ENCODE results near the gene KHDC3L.
A peak's percentile ranks its signal among the peaks of the same experiment; 100 is the strongest.

Gene KHDC3L

GRCh38 chr6:73369563-73369962 lies 7.1 kb downstream of the KHDC3L start, which contains the start of gene OOEP:
OOEP (minus strand) TSS chr6:73369897; CDS start chr6:73369792, 105 bp downstream.
- H3K27ac ChIP-seq (ENCODE audit: extremely low read depth, low read depth, low read length) = no peak within 1 kb of the TSS
- H3K9me3 ChIP-seq (ENCODE audit: control insufficient read depth, insufficient read depth, low read depth, low read length) = no peaks in the 10 kb centered on the region
- H3K36me3 ChIP-seq (ENCODE audit: control insufficient read depth in 2 of 2, insufficient read depth in 1 of 2, low read length in 2 of 2) = no peaks in the 10 kb centered on the region
- H3K4me1 ChIP-seq (ENCODE audit: control insufficient read depth, insufficient read depth, low read length) = no peaks in the 10 kb centered on the region
- TF ChIP-seq ZNF701 (tag by site-specific recombination; IDR thresholded peaks at IDR 0.05) (no peak), ZNF785 (tag by site-specific recombination; IDR thresholded peaks at IDR 0.05) (no peak), ZBTB20 (tag by site-specific recombination; IDR thresholded peaks at IDR 0.05) (no peak), KLF10 (tag by site-specific recombination; IDR thresholded peaks at IDR 0.05) (no peak), ZNF221 (tag by site-specific recombination; IDR thresholded peaks at IDR 0.05; ENCODE audit: borderline replicate concordance) (no peak), ZFHX2 (tag by site-specific recombination; conservative IDR thresholded peaks at IDR 0.05) (no peak), ZBTB44 (tag by site-specific recombination; IDR thresholded peaks at IDR 0.05) (no peak), REST (tag by site-specific recombination; IDR thresholded peaks at IDR 0.05) (no peak)
- ChIA-PET POLR2A (no interaction called here), CTCF (no interaction called here)
- H3K4me3 ChIP-seq (ENCODE audit: low read depth, low read length) = no peak within 1 kb of the TSS

- ChIA-PET CTCF (interaction anchor here (0.6 to 2.7 kb wide), 2 partner anchors 9 to 17 kb away, joined by 3 to 9 read pairs; no protein-coding TSS in a partner anchor), POLR2A (no interaction called here)
- Histone ChIP-seq H3K9me3 (ENCODE audit: control insufficient read depth, insufficient read depth, low read depth, low read length) (no peaks in the 10 kb centered on the region), H3K27ac (ENCODE audit: extremely low read depth, low read depth, low read length) (no peak overlapping the region), H3K4me1 (ENCODE audit: control insufficient read depth, insufficient read depth, low read length) (no peaks in the 10 kb centered on the region), H3K4me3 (ENCODE audit: low read depth, low read length) (no peak overlapping the region), H3K36me3 (ENCODE audit: control insufficient read depth in 2 of 2, insufficient read depth in 1 of 2, low read length in 2 of 2) (no peaks in the 10 kb centered on the region)
- TF ChIP-seq ZBTB44 (tag by site-specific recombination; IDR thresholded peaks at IDR 0.05) = no peak
- TF ChIP-seq SETDB1 (IDR thresholded peaks at IDR 0.05; ENCODE audit: insufficient read length, low read length) = peak; percentile 92
These were observed 9.5 kb downstream of the KHDC3L start for GRCh38 chr6:73371984-73372383.

GRCh38 chr6:73372516-73372915 lies 10.1 kb downstream of the KHDC3L start:
- CTCF ChIA-PET = interaction anchor here (2.7 kb wide), 1 partner anchor 16 kb away, joined by 9 read pairs; no protein-coding TSS in a partner anchor
- POLR2A ChIA-PET = no interaction called here
- no peak for TF ChIP-seq ZNF121 (tag by site-specific recombination; IDR thresholded peaks at IDR 0.05)
- TF ChIP-seq ZFHX2 (tag by site-specific recombination; conservative IDR thresholded peaks at IDR 0.05) = no peak
- no peak for TF ChIP-seq ZNF530 (tag by site-specific recombination; IDR thresholded peaks at IDR 0.05; ENCODE audit: low read depth)
- TF ChIP-seq ZNF580 (tag by site-specific recombination; IDR thresholded peaks at IDR 0.05) = no peak
- no peak for TF ChIP-seq ZNF514 (tag by site-specific recombination; IDR thresholded peaks at IDR 0.05)
- TF ChIP-seq YY2 (tag by site-specific recombination; IDR thresholded peaks at IDR 0.05) = no peak
- no peak for TF ChIP-seq SETDB1 (IDR thresholded peaks at IDR 0.05; ENCODE audit: insufficient read length, low read length)
- no peak for TF ChIP-seq SALL2 (tag by site-specific recombination; IDR thresholded peaks at IDR 0.05; ENCODE audit: borderline replicate concordance)
- TF ChIP-seq ZNF394 (tag by site-specific recombination; IDR thresholded peaks at IDR 0.05; ENCODE audit: borderline replicate concordance) = no peak
- no peak for TF ChIP-seq ZNF837 (tag by site-specific recombination; IDR thresholded peaks at IDR 0.05)
- TF ChIP-seq ZNF518A (tag by site-specific recombination; conservative IDR thresholded peaks at IDR 0.05; ENCODE audit: low read depth) = no peak

More at GRCh38 chr6:73372516-73372915, 10.1 kb downstream of the KHDC3L start:
- H3K36me3 ChIP-seq (ENCODE audit: control insufficient read depth in 2 of 2, insufficient read depth in 1 of 2, low read length in 2 of 2) = no peaks in the 10 kb centered on the region
- no peaks in the 10 kb centered on the region for H3K4me1 ChIP-seq (ENCODE audit: control insufficient read depth, insufficient read depth, low read length)
- no peak overlapping the region for H3K4me3 ChIP-seq (ENCODE audit: low read depth, low read length)
- no peaks in the 10 kb centered on the region for H3K9me3 ChIP-seq (ENCODE audit: control insufficient read depth, insufficient read depth, low read depth, low read length)
- H3K27ac ChIP-seq (ENCODE audit: extremely low read depth, low read depth, low read length) = no peak overlapping the region
